ENCODE data around the gene WFDC6. TPM values are rescaled to one million over a fixed set of nuclear protein-coding genes. Genes with fewer than 3 reads are reported as not detected.

The WFDC6 gene
- total RNA-seq, 4 donors from 2014 or later: not detected

DNA sequence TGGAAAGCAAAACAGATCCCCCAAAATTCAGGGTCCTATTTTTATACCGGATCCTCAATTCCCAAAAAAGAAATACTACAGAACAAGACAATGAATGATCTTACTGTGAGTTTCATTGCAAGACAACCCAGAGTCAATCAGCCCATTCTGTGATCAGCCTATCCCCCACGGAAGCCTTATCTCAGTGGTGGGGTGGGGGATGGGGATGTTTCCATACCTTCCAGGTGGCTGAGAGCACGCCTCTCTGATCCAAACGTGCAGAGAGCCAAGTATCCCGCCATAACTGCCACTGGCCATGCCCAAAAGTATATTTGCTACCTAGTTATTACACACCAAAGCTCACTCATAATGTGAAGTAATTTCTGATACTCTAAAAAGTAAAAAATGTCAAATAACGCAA, 54.6 kb downstream of the WFDC6 start:
- Histone ChIP-seq H3K27me3 (peaks cover 0 to 72% (median 0%) of the 10 kb centered on the region in 4 donors), H3K4me1 (no peaks in the 10 kb centered on the region)

More for the DNA sequence above, 54.6 kb downstream of the WFDC6 start:
- TF ChIP-seq EP300 (IDR thresholded peaks at IDR 0.05): no peak
- TF ChIP-seq, protein P1, sequence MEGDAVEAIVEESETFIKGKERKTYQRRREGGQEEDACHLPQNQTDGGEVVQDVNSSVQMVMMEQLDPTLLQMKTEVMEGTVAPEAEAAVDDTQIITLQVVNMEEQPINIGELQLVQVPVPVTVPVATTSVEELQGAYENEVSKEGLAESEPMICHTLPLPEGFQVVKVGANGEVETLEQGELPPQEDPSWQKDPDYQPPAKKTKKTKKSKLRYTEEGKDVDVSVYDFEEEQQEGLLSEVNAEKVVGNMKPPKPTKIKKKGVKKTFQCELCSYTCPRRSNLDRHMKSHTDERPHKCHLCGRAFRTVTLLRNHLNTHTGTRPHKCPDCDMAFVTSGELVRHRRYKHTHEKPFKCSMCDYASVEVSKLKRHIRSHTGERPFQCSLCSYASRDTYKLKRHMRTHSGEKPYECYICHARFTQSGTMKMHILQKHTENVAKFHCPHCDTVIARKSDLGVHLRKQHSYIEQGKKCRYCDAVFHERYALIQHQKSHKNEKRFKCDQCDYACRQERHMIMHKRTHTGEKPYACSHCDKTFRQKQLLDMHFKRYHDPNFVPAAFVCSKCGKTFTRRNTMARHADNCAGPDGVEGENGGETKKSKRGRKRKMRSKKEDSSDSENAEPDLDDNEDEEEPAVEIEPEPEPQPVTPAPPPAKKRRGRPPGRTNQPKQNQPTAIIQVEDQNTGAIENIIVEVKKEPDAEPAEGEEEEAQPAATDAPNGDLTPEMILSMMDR (IDR thresholded peaks at IDR 0.05): no peak
- TF ChIP-seq POLR2A (IDR thresholded peaks at IDR 0.05; ENCODE audit: low read depth): no peak
- no peak for TF ChIP-seq POLR2AphosphoS5 (IDR thresholded peaks at IDR 0.05)
- 31% methylated on average over 6 of the region's 6 CpGs for WGBS
- DNase-seq (ENCODE audit: extremely low spot score): no peak
- Histone ChIP-seq H3K36me3 (no peaks in the 10 kb centered on the region), H3K4me3 (no peak overlapping the region), H3K27ac (replicated peaks in 1 of 4) (no peak overlapping the region), H3K9me3 (no peaks in the 10 kb centered on the region)
- intact Hi-C loops (cut with DNase I): no loop called here

Small RNAs within 50 kb of the gene (small RNA-seq; reads per million reads assigned to genes)
- gene AL031663.1: 0 reads per million in 3 donors
- 0 reads per million in 3 donors for gene HSPD1P21
- 0 reads per million in 3 donors for gene RNA5SP485

Other genes with a start within 250 kb of the WFDC6 start
- not detected for gene RBPJL, start 232.6 kb downstream of the WFDC6 start, total RNA-seq
- gene MATN4, start 231.2 kb downstream of the WFDC6 start, total RNA-seq: under 1 TPM in 2 of 4 donors, not detected in 2; 0.17 to 0.33 TPM
- gene SDC4, start 191.1 kb downstream of the WFDC6 start, total RNA-seq: 100 to 1,000 TPM in 1 of 4 donors, 10 to 100 TPM in 3; 61.9 to 177 (median 72.2) TPM
- 10 to 100 TPM; 28.2 to 48.4 (median 42.5) TPM for gene SYS1, start 176.3 kb downstream of the WFDC6 start, total RNA-seq
- 1 to 10 TPM in 2 of 4 donors, under 1 TPM in 1, not detected in 1; 0.17 to 2.1 (median 1.1) TPM for gene TP53TG5, start 161.2 kb downstream of the WFDC6 start, total RNA-seq
- 100 to 1,000 TPM in 2 of 4 donors, 10 to 100 TPM in 2; 63.0 to 130 (median 109) TPM for gene DBNDD2, start 131.2 kb downstream of the WFDC6 start, total RNA-seq
- gene PIGT, start 123.3 kb downstream of the WFDC6 start, total RNA-seq: 10 to 100 TPM; 64.4 to 90.9 (median 80.4) TPM
- gene WFDC2, start 69.7 kb downstream of the WFDC6 start, total RNA-seq: 1 to 10 TPM in 2 of 4 donors, not detected in 2; 2.1 to 2.6 TPM
- gene SPINT3, start 23.9 kb downstream of the WFDC6 start, total RNA-seq: not detected
- gene EPPIN, start 7.9 kb upstream of the WFDC6 start, total RNA-seq: not detected
- not detected for gene WFDC8, start 39.8 kb upstream of the WFDC6 start, total RNA-seq
- not detected for gene WFDC10A, start 90.3 kb upstream of the WFDC6 start, total RNA-seq
- not detected for gene WFDC9, start 91.8 kb upstream of the WFDC6 start, total RNA-seq
- gene WFDC11, start 130.8 kb upstream of the WFDC6 start, total RNA-seq: not detected
- not detected for gene WFDC13, start 162.6 kb upstream of the WFDC6 start, total RNA-seq
- gene WFDC10B, start 165.5 kb upstream of the WFDC6 start, total RNA-seq: under 1 TPM in 1 of 4 donors, not detected in 3; 0.69 TPM
- not detected for gene SPINT4, start 182.9 kb upstream of the WFDC6 start, total RNA-seq